HUES64 (cell line): ENCODE data around the gene MAPK1.

Experiments
- H3K27ac ChIP-seq: 2 replicates; pipeline ENCODE4 v1.7.0; 2013; ENCODE audit warnings: low read depth, low read length, inconsistent platforms
- H3K27me3 ChIP-seq: 2 replicates; pipeline ENCODE4 v1.6.1; 2013; ENCODE audit warnings: mild to moderate bottlenecking, low read length; ENCODE audit not compliant: insufficient read depth
- H3K36me3 ChIP-seq: 2 replicates; pipeline ENCODE4 v1.6.1; 2013; ENCODE audit warnings: mild to moderate bottlenecking, low read length; ENCODE audit not compliant: insufficient read depth
- H3K4me1 ChIP-seq: 2 replicates; pipeline ENCODE4 v1.6.1; 2013; ENCODE audit warnings: mild to moderate bottlenecking, low read length, moderate library complexity; ENCODE audit not compliant: insufficient read depth
- H3K4me3 ChIP-seq: 2 replicates; pipeline ENCODE4 v1.5.1; 2013; ENCODE audit warnings: mild to moderate bottlenecking, low read length, moderate library complexity
- H3K9ac ChIP-seq: 2 replicates; pipeline ENCODE4 v1.6.1; 2013; ENCODE audit warnings: mild to moderate bottlenecking, low read depth, low read length
- H3K9me3 ChIP-seq: 2 replicates; pipeline ENCODE4 v1.6.1; 2013; ENCODE audit warnings: low read depth, low read length; ENCODE audit not compliant: insufficient read depth
- WGBS: fragments of 150-250, 120-280 bp; methylation state at CpG from one replicate; pipeline ENCODE4 v1.1.7; 2013; ENCODE audit warnings: missing lambda C conversion rate; 5-methylcytosine and 5-hydroxymethylcytosine counted together

MAPK1 gene

DNA sequence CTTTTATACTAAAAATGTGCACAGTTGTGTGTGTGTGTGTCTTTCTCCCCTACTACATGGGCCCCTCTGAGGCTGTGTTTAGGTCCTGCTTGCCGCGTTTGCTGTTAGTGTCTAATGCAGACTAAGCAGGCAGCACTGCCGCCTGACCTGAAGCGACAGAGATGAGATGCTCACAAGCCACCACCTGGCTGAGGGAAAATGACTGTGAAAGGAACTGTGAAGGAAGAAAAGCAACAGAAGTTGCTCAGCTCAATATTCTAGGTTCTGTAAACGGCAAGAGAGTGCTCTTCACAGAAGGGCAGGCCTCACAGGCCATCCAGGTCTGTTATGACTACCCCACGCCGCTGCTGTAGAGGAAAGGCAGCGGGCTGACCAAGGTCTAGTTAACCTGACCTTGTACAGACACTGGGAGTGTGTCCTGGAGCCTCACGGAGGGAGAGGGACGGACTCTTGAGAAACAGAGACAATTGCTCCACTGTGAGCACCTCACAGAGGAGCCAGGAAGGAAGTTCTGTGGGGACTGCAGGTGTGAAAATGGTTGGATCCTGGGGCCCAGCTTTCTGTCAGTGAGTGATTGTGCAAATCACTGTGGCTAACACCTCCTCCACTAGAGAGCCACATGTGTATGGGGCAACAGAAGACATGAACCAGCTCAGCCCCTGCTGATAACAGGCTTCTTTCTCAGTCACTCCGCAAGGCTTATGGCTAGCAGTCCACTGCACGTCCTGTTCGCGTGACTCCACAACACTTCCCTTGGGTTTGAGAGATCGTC, 100.6 kb downstream of the MAPK1 start:
- Histone ChIP-seq H3K4me1 (no peaks in the 10 kb centered on the region), H3K27ac (no peak overlapping the region), H3K4me3 (no peak overlapping the region), H3K27me3 (no peaks in the 10 kb centered on the region), H3K9ac (no peak overlapping the region), H3K36me3 (peaks cover 97% of the 10 kb centered on the region), H3K9me3 (no peaks in the 10 kb centered on the region)
- 95% methylated on average over 15 of the region's 15 CpGs for WGBS

DNA sequence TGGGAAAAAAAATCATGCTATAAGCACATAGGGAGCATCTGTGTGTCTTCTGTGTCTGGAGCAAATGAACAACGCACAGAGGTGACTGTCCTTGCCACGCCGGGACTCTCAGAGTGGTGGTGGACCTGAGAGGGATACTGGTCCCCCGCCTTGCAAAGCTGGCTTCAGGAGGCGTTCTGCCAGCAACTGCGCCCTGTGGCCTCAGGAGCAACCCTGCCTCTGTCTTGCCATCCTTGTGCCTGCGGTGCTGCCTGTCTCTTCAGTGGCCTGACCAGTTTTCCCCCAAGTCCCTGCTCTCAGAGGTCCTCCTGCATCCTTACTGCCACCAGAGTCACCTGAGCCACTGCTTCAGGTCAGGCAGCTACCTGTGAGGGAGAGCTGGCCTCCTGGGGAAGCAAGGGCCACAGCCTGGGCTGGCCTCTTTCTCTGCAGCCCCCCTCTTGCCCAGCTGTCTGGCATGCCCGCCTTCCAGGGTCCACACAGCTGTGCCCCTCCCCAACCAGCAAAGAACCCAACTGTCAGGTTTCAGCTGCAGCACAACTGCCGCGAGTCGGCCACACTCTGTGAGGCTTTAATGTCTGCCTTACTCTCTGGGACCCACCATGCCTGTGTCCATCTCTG, 101.4 kb downstream of the MAPK1 start:
- Histone ChIP-seq H3K27me3 (no peaks in the 10 kb centered on the region), H3K4me1 (no peaks in the 10 kb centered on the region), H3K9me3 (no peaks in the 10 kb centered on the region), H3K36me3 (peaks cover 97% of the 10 kb centered on the region), H3K27ac (no peak overlapping the region), H3K4me3 (no peak overlapping the region), H3K9ac (no peak overlapping the region)
- 96% methylated on average over 11 of the region's 11 CpGs for WGBS

DNA sequence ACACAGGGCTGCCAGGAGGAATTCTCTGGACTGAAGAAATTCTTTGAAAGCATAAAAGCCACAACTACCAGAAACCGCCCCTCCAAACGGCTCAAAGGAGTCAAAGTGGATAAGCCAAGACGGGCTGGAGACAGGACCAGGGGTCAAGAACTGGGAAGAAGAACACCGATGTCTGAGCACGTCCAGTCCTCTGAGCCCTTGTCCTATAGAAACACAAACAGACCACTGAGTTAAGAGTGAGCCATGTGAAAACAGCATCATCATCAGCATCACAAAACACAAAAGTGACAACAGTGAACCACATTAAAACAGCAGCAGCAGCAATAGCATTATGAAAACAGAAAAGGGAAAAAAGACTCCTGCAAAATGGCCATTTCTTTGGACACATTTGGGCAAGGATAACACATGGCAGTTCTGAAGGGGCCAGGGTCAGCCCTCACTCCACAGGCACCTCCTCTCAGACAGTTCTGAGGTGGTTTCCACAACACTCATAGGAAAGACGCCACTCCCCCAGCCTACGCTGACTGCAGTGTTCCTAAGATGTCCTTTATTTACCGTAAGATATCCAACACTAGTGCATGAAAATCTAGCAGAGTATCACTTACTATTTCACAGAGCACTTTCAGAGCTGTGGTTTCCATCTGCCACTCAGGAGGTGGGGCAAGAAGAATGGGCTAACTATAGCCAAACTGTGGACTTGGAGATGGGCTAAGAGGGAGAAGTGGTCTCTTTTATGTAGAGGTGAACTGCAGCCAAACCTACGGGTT, 103.2 kb downstream of the MAPK1 start:
- Histone ChIP-seq H3K27me3 (no peaks in the 10 kb centered on the region), H3K27ac (no peak overlapping the region), H3K9ac (no peak overlapping the region), H3K4me1 (no peaks in the 10 kb centered on the region), H3K36me3 (peaks cover 90% of the 10 kb centered on the region), H3K4me3 (no peak overlapping the region), H3K9me3 (no peaks in the 10 kb centered on the region)
- WGBS = 95% methylated on average over 9 of the region's 9 CpGs

DNA sequence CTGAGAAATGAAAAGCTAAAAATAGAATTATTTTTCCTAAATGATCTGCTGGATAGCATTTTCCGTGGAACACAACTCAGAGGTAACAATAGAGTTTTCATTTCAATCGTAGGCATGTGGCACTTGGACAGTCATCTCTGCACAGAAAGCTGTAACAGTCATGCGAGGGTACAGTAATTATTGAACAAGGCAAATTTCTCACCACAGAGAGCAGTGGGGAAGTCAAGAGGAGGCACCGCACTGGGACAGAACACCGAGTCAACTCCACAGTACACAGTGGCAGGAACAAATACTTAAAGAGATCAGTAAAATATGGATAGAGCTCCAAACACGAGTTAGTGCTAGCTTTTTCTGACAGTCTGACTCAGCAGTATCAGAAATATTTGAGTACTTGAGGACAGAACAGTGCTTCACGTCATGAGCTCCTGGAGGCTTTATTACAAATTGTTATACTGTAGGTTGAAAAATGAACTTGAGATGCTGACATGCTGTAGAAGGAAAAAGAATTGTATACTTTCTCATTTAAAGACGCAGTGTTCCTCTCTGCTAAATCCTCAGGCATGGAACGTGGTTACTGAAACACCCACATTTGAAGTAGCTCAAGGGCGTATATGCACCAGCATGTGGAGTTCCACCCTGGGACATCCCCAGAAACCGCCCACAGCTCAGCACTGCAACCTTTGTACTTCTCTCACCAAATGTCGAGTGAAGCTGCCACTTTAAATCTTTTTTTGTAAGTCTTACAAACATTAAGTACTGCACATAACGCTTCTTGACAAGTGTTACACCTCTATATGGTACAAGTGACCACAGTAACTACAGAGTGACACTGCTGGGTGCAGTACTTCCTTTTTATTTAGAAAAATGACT, 104.5 kb downstream of the MAPK1 start:
- Histone ChIP-seq H3K9ac (no peak overlapping the region), H3K4me3 (no peak overlapping the region), H3K36me3 (peaks cover 78% of the 10 kb centered on the region), H3K27ac (no peak overlapping the region), H3K27me3 (no peaks in the 10 kb centered on the region), H3K9me3 (no peaks in the 10 kb centered on the region), H3K4me1 (no peaks in the 10 kb centered on the region)
- 95% methylated on average over 13 of the region's 13 CpGs for WGBS

DNA sequence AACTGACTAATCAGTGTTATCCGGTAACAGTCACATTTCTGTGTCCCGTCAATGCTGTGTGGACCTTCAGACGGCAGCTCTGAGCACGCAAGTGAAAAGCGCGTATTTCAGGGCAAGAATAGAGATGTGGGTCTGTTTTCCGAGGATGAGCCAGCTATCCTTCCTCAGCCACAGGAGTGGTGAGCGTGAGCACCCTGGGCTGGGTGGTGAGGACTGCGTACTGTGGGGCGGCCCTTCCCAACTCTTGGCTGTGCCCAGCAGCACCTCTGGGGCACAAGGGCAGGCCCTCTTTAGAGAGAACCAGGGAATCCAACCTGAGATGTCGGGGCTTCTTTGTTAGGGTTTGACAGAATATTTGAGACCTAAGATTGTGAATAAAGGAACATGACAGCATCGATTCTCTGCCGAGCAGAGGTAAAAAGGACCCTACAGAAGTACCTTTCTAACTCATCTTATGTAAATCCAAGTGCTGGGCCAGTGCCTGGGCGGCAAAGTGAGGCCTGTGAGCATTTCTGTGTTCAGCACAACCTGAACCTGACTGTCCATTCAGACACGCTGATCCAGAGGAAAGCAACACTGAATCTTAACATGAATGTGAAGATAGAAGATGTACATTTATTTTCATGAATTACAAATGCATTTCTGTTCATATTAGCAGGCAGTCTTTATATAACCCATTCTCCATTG, 105.3 kb downstream of the MAPK1 start:
- Histone ChIP-seq H3K9ac (no peak overlapping the region), H3K36me3 (peaks cover 76% of the 10 kb centered on the region), H3K4me1 (no peaks in the 10 kb centered on the region), H3K27me3 (no peaks in the 10 kb centered on the region), H3K4me3 (no peak overlapping the region), H3K9me3 (no peaks in the 10 kb centered on the region), H3K27ac (no peak overlapping the region)
- WGBS = 96% methylated on average over 15 of the region's 15 CpGs

DNA sequence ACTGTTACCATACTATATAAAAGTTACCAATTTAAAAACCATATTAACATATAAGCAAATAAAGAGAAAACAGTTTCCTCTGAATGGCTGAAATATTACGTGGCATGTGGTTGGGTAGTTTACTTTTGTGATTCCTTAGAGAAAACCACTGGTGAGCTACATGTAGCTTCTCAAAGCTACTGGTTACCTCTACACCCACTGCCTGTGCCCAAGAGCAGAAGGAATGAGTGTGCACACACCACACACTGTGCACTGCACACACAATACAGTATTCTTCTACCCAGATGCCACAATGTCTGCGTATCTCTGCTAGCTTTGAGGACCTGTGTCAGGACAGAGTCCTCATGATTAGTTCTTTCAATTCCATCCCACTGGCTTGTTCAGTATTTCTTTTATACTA, 106.4 kb downstream of the MAPK1 start:
- 92% methylated on average over 2 of the region's 2 CpGs for WGBS
- H3K27ac ChIP-seq = no peak overlapping the region

DNA sequence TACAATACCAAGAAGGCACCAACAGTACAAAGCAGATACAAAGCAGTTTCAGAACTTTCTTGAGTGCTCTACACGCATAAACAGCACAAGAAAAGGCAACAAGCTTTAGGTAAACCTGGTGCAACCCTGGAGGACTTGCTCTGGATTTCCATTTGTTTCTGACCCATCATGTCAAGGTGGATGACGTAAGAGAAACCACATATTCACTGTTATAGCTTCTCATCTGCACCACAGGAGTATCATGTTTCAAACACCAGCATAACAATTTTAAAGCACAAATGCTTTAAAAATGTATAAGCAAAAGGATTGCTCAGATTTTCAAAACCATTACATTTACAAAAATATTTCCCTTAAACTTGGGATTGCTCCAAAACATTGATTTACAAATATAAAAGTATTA, 106.8 kb downstream of the MAPK1 start:
- H3K36me3 ChIP-seq = peaks cover 63% of the 10 kb centered on the region
- no peak overlapping the region for H3K27ac ChIP-seq
- WGBS = 92% methylated on average over 2 of the region's 2 CpGs
- H3K9ac ChIP-seq = no peak overlapping the region
- H3K4me1 ChIP-seq = no peaks in the 10 kb centered on the region
- no peaks in the 10 kb centered on the region for H3K9me3 ChIP-seq
- H3K27me3 ChIP-seq = no peaks in the 10 kb centered on the region
- H3K4me3 ChIP-seq = no peak overlapping the region

More for the DNA sequence above, 106.4 kb downstream of the MAPK1 start:
- Histone ChIP-seq H3K4me3 (no peak overlapping the region), H3K9ac (no peak overlapping the region), H3K4me1 (no peaks in the 10 kb centered on the region), H3K36me3 (peaks cover 67% of the 10 kb centered on the region), H3K9me3 (no peaks in the 10 kb centered on the region), H3K27me3 (no peaks in the 10 kb centered on the region)

DNA sequence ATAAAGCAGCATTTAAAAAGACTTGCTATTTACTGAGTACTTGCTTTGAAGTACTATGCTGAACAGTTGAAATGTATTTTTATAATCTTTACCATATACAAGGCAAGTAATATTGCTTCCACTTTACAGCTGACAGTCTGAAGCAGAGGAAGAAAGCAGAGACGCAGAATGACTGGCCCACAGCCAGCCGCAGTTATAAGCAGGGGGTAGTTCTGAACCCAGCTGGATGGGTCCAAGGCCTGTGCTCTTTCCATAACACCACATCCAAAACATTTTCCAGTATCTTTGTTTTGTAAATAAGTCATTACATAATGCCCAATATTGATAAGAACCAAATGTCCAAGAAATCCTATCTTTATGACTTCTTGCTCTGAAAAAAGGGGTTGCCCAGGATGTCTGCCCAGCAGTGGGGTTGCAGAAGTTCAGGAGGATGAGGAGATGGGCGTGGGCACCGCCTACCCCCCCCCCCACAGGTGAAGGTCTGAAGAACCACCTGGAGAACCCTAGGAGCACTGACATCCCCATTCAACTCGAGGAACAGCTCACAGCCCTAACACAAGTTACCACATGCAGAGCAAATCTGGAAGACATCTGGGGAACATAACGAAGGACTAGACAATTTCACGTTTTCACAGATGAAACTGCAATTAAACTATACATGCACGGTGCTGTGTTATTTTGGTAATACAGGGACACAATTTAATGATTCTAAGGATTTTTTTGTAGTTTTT, 107.6 kb downstream of the MAPK1 start:
- Histone ChIP-seq H3K9ac (no peak overlapping the region), H3K4me3 (no peak overlapping the region), H3K27ac (no peak overlapping the region), H3K4me1 (no peaks in the 10 kb centered on the region), H3K9me3 (no peaks in the 10 kb centered on the region), H3K36me3 (peaks cover 54% of the 10 kb centered on the region), H3K27me3 (no peaks in the 10 kb centered on the region)
- 93% methylated on average over 7 of the region's 8 CpGs for WGBS

DNA sequence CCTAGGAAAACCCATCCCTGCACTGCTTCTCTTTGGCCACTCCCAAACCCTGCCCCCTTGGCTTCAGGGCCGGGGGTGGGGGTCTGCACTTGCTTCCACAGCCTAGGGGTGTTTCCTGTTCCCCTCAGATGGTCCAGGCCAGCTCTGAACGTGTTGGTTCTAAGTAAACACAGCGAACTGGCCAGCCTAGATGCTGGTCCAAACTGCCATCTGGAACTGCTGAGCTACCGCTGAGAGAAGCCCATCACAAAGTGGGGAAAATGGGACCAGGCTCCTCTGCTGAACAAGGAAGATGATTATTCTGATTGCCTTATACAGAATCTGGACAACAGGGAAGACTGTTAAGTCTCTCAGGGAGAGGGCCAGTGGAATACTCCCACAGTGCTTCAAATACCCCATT, 108.4 kb downstream of the MAPK1 start:
- Histone ChIP-seq H3K27ac (no peak overlapping the region), H3K9ac (no peak overlapping the region), H3K36me3 (peaks cover 47% of the 10 kb centered on the region), H3K9me3 (no peaks in the 10 kb centered on the region), H3K4me1 (no peaks in the 10 kb centered on the region), H3K27me3 (no peaks in the 10 kb centered on the region), H3K4me3 (no peak overlapping the region)
- 90% methylated on average over 4 of the region's 4 CpGs for WGBS
